NCI-H146 (cell line): ENCODE data around the gene NCF4.

Source experiments
- DNase-seq: peaks from one replicate; lab custom pipeline; 2025; lab: John Stamatoyannopoulos, UW

NCF4 gene

DNA sequence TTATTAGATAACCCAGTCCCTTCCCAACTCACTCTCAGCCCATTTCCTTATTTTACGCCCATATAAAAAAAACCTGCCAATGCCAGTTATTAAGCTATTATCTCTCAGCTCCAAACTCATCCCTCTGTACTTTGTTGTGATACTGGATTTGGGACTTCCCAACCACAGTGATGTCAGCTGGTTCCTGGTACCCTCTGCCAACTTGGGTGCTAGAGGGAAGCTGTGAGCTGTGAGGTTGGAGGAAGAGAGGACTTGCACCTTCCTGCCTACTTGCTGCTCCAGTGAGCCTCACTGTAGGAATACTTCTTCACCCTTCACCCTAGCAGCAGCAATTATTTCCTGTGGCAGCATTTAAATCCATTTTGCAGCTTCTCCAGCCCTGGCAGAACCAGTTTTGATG lies 33.5 kb downstream of the NCF4 start:
- DNase-seq = no peak

DNA sequence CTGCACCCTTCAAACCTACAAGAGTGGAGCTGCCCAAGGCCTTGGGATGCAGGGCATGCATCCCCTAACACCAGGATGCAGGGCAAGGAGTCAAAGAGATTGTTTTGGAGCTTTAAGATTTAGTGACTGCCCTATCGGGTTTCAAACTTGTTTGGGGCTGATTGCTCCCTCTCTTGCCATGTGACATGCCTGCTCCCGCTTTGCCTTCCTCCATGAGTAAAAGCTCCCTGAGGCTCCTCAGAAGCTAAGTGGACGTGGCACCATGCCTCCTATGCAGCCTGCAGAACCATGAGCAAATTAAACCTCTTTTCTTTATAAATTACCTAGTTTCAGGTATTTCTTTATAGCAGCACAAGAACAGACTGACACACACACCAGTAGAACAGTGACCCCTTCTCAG lies 36.8 kb downstream of the NCF4 start:
- DNase-seq = no peak

DNA sequence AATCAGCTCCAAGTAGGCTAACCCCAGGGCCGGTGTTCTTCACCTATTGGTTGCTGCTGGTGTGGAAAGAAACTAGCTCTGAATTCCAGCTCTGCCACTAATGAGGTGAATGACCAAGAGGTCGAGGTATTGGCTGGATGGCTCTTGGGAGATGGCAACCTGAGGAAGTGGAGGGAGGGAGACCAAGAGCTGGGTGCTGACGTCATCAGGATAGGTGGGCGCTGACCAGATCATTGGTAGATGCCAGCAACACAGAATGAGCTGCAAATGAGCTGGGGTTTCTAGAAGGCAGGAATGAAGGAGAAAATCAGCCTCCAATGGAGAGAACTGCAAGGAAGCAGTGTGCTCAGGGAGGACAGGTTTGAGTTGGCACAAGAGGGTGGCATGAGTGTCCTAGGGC lies 37.9 kb downstream of the NCF4 start:
- no peak for DNase-seq

GRCh38 chr22:36899498-36899897 lies 38.7 kb downstream of the NCF4 start:
- DNase-seq = no peak

- DNase-seq = no peak
These were observed 39.4 kb downstream of the NCF4 start for GRCh38 chr22:36900225-36900624.

DNA sequence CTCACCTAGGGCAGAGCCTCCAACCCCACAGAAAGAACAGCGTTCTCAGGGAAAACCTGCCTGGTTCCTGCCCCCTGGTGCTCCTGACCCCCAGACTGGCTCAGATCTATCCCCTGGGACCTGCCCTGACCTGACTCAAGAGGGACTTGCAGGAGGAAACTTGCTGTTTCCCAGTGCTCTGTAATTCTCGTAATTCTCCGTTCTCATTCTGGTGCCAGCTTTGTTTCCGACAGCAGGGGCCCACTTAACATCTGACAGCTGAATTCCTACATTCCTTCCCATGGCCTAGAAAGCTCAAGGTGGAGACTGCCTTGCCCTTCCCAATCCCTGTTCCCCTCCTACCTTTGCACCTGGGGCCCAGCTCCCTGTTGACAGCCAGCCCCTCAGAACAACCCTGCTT lies 40.1 kb downstream of the NCF4 start:
- DNase-seq = no peak

DNA sequence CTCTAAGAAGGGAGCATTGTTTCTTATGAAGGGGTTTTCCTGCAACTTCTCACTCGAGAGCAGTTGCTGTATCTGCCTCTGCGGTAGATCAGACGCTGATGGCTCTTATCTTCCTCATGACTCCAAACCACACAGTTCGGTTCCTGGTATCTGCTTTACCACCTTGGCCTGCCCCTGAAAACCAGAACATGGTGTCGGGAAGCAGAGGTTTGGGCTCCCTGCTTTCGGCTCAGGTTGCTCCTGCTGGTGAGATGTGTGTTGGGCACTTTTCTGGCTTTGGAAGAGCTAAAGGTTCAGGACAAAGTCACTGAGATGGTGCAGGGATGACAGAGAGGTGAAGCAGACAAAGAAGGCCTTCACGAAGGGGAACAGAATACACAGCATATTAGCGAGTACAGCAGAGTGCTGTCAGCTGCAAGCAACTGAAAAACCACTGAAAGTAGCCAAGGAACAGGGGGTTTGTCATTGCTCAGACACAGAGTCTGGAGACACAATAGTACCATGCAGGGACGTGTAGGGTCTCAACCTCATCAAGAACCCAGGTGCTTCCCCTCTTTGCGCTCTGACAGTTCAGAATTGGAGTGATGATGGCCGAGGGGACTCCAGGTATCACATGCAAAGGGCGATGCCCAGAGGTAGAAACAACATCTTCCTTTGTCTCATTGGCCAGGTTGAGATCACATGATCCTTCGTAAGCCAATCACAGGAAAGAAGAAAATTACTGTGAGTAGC lies 40.8 kb downstream of the NCF4 start:
- DNase-seq = no peak

- no peak for DNase-seq
These were observed 41.5 kb downstream of the NCF4 start for GRCh38 chr22:36902143-36902926.

DNA sequence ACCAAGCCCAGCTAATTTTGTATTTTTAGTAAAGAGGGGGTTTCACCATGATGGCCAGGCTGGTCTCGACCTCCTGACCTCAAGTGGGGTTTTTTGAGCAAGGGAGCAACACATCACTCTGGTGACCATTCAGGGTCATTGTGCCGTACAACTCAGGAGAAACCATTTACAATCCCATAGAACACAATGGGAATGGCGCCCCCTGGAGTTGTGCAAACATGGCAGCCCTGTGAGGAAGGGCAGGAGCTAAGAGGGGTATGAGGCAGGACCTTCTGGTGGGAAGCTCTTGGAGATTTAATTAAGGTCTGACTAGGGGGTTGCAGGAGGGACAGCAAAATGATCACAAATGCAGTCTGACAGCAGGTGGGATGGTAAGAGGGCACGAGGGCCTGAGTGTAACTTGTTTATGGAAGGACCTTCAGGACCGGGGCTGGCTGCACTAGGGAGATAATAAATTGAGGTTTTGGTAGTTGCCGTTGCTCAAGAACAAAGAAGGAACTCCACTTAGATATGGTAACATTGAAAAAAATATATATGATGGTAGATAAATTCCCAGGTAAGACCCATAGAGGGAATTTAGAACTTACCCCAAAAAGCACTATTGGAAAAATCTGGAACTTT lies 43.6 kb downstream of the NCF4 start:
- DNase-seq = no peak

DNA sequence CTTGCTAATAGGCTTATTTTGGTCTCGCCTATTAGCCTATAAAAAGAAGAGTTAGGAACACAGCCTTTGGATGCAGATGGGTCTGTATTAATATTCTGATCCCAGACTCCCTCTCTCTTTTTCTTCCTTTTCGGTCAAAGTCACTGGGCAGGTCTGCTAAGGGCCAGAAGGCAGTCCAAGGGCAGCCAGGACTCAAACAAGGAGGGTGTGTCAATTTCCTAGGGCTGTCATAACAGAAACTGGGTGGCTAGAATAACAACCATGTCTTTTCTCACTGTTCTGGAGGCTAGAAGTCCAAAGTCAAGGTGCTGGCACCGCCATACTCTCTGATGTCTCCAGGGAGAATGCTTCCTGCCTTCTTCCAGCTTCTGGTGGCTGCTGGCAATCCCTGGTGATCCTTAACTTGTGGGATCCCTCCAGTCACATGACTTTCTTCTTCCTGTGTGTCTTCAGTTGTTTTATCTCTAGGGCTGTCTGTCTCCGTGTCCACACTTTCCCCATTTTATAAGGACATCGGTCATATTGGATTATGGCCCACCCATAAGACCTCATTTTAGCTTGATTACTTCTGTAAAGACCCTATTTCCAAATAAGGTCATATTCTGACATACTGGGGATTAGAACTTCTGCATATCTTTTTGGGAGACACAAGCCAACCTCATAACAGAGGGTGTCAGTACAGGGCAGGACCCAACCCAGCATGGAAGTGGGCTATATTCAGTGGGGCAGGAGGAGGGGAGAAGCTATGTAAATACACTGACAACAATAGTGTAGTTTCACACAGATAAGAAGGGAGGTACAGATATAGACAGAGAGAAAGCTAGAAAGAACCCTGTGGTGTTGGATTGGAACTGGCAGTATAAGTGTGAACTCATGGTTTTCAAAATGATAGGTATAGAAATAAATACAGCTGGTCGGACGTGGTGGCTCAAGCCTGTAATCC lies 46.7 kb downstream of the NCF4 start:
- DNase-seq = no peak

- DNase-seq = no peak
These were observed 49.7 kb downstream of the NCF4 start for GRCh38 chr22:36910461-36910860.

- DNase-seq = no peak
These were observed 51.3 kb downstream of the NCF4 start for GRCh38 chr22:36911887-36912661.

- no peak for DNase-seq
These were observed 52.1 kb downstream of the NCF4 start for GRCh38 chr22:36912694-36913426.

GRCh38 chr22:36913427-36914389 lies 52.9 kb downstream of the NCF4 start, which contains the start of gene CSF2RB:
Gene CSF2RB, plus strand, starts transcription at chr22:36913628. Its CDS starts 8,580 bp downstream, at chr22:36922208.
- no peak for DNase-seq

GRCh38 chr22:36914390-36914752 lies 53.6 kb downstream of the NCF4 start:
- DNase-seq = no peak

DNA sequence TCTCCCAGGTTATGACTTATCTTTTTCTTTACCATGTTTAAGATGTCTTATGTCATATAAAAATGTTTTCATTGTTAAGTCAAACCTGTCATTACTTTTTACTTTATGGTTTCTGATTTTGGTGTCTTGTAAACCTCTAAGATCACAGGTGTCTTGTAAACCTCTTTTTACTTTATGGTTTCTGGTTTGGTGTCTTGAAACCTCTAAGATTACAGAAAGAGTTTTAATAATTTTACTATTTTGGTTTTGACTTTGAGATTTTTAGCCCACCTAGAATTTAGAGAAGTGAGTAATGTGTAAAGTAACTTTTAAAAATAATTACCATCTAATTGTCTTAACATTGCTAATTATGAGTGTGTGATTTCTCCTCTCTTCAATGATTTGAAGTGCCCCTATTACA lies 55.2 kb downstream of the NCF4 start:
- no peak for DNase-seq

GRCh38 chr22:36918586-36919284 lies 57.9 kb downstream of the NCF4 start:
- no peak for DNase-seq

GRCh38 chr22:36921309-36922104 lies 60.7 kb downstream of the NCF4 start:
- DNase-seq = no peak
